ENCODE results near the gene SLCO4A1.

DNA sequence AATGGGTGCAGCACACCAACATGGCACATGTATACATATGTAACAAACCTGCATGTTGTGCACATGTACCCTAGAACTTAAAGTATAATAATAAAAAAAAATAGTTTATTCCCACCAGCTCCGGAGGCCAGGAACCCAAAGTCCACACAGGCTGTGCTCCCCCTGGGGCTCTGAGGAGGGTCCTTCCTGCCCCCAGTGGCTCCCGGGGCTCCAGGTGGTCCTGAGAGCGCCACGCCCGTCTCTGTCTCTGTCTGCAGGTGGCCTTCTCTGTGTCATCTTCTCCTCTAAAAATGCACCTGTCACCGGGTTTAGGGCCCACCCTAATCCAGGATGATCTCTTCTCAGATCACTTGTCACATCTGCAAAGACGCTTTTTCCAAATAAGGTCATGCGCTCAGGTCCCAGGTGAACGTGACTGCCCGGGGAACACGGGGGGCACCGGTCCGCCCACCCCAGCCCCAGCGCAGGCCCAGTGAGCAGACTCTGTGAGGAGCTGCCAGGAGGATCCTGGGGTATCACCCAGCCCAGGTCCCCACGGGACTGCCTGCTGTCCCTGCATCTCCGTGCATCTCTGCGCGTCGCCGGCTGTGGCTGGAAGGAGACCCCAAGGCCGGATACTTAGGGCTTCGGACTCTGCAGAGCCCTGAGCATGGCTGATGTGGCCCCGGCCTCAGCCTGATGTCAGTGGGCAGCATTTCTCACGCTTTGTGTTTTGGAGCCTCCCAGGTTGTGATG is 11.8 kb downstream of the SLCO4A1 start:
- no peak for TF ChIP-seq POLR2A (IDR thresholded peaks at IDR 0.05)
- TF ChIP-seq, protein P1, sequence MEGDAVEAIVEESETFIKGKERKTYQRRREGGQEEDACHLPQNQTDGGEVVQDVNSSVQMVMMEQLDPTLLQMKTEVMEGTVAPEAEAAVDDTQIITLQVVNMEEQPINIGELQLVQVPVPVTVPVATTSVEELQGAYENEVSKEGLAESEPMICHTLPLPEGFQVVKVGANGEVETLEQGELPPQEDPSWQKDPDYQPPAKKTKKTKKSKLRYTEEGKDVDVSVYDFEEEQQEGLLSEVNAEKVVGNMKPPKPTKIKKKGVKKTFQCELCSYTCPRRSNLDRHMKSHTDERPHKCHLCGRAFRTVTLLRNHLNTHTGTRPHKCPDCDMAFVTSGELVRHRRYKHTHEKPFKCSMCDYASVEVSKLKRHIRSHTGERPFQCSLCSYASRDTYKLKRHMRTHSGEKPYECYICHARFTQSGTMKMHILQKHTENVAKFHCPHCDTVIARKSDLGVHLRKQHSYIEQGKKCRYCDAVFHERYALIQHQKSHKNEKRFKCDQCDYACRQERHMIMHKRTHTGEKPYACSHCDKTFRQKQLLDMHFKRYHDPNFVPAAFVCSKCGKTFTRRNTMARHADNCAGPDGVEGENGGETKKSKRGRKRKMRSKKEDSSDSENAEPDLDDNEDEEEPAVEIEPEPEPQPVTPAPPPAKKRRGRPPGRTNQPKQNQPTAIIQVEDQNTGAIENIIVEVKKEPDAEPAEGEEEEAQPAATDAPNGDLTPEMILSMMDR (IDR thresholded peaks at IDR 0.05), result no peak
- TF ChIP-seq EP300 (IDR thresholded peaks at IDR 0.05), result no peak

Measured in ovary (tissue), 3 donors.